Spinal cord (tissue), 10 donors: ENCODE measurements around the gene PC. TPM values are rescaled to one million over a fixed set of nuclear protein-coding genes. Genes with fewer than 3 reads are reported as not detected.

Experiments
- DNase-seq, 6 donors: peaks; one replicate each; pipeline versions ENCODE4 v3.0.0 to v3.0.0-alpha.2; 2013 to 2015; ENCODE audit warnings: low spot score in 6 of 6, low read depth in 4 of 6
- H3K27ac ChIP-seq: one replicate; pipeline ENCODE4 v1.5.1; 2013; ENCODE audit warnings: low read depth, low read length, control low read depth
- H3K27me3 ChIP-seq: one replicate; pipeline ENCODE4 v1.6.1; 2013; ENCODE audit warnings: low read length; ENCODE audit not compliant: control insufficient read depth, insufficient read depth
- H3K36me3 ChIP-seq: one replicate; pipeline ENCODE4 v1.6.1; 2013; ENCODE audit warnings: low read length; ENCODE audit not compliant: control insufficient read depth, insufficient read depth
- H3K4me1 ChIP-seq: one replicate; pipeline ENCODE4 v1.6.1; 2013; ENCODE audit warnings: low read length; ENCODE audit not compliant: control insufficient read depth, insufficient read depth
- H3K4me3 ChIP-seq: one replicate; pipeline ENCODE4 v1.5.1; 2013; ENCODE audit warnings: low read depth, low read length, control low read depth
- H3K9me3 ChIP-seq: one replicate; pipeline ENCODE4 v1.6.1; 2013; ENCODE audit warnings: low read length; ENCODE audit not compliant: control insufficient read depth, insufficient read depth
- WGBS: methylation state at CpG from one replicate; pipeline ENCODE4 v1.1.5; 2013; ENCODE audit warnings: missing lambda C conversion rate; ENCODE audit not compliant: insufficient coverage; 5-methylcytosine and 5-hydroxymethylcytosine counted together
- polyA plus RNA-seq, 2 donors: library from polyadenylated mRNA; unstranded; fragments of 120-200 nt; gene quantifications; one replicate each; pipeline ENCODE4 v1.2.1, GENCODE V29; 2013; ENCODE audit not compliant: insufficient read length in 2 of 2
- total RNA-seq, 2 donors: library from RNA; depleted of rRNA in 1 of 2; stranded (reverse); fragments of 120-200 nt in 1 of 2; fragments of >200 nt in 1 of 2; gene quantifications; one replicate each; pipeline versions ENCODE4 v1.2.3 to v1.2.4, GENCODE V29; 2013 to 2014
- donor health status: healthy.

PC gene
- total and polyA plus RNA-seq, 4 donors: 33.9 to 71.8 (median 54.5) TPM

- DNase-seq: peak; percentile 62 to 93 (median 66)
- peaks cover 13% of the 10 kb centered on the region for H3K36me3 ChIP-seq
- peak overlapping the region; percentile 92 for H3K27ac ChIP-seq
- H3K4me3 ChIP-seq: peak overlapping the region; percentile 21
- H3K4me1 ChIP-seq: peaks cover 93% of the 10 kb centered on the region
- 14% methylated on average over 26 of the region's 29 CpGs for WGBS
- H3K9me3 ChIP-seq: no peaks in the 10 kb centered on the region
- H3K27me3 ChIP-seq: no peaks in the 10 kb centered on the region
Observed at GRCh38 chr11:66883016-66883965, 74.9 kb downstream of the PC start.

DNA sequence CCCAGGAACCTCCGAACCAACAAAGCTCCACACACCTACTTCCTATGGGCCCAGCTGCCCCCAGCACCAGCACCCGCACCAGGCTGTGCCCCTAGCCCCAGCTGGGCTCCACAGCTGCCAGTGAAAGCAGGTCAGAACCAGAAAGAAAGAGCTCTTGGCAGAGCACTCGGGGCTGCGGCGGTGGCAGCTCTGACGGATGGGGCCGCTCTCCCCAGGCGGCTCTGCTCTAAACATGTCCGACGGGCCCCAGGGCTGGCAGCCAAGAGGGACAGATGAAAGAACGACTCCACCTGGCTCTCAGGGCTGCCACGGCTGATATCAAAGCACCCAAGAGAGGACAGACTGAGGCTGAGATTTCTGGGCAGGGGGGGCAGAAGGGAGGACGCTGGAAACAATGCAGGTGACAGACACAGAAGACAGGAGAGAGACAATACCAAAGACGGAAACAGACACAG is 75.6 kb downstream of the PC start:
- Histone ChIP-seq H3K27me3 (no peaks in the 10 kb centered on the region), H3K27ac (peak overlapping the region; percentile 92), H3K9me3 (no peaks in the 10 kb centered on the region), H3K4me3 (no peak overlapping the region), H3K36me3 (peaks cover 10% of the 10 kb centered on the region), H3K4me1 (peaks cover 91% of the 10 kb centered on the region)
- 16% methylated on average over 14 of the region's 14 CpGs for WGBS
- peak in 5 of 6 donors; percentile 53 to 92 (median 61) for DNase-seq

DNA sequence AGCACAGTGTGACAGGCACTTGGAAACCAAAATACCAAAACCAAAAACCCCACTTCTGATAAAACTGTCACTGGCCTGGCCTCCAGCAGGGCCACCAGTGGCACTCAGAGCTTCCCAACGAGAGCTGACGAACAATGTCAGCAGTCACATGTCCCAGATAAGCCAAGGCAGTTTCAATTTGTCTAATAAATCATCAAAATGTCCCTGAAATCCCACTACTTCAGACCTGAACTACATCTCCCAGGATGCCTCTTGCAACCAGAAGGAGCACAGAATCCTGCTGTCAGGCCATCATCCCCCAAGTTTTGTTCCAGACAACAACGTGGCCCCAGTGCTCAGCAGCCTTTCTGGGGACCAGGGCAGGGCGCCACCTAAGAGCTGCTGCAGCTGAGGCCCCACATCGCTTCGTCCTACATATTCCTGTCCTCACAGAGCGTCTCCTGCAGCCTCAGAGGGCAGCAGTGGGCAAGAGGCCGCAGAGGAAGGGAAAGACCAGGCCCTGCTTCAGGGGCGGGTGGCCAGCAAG is 76.2 kb downstream of the PC start:
- Histone ChIP-seq H3K27me3 (no peaks in the 10 kb centered on the region), H3K36me3 (peaks cover 9% of the 10 kb centered on the region), H3K4me1 (peaks cover 87% of the 10 kb centered on the region), H3K27ac (peak overlapping the region; percentile 92), H3K4me3 (no peak overlapping the region), H3K9me3 (no peaks in the 10 kb centered on the region)
- 53% methylated on average over 9 of the region's 9 CpGs for WGBS
- DNase-seq: peak in 2 of 6 donors; percentile 51 to 74

GRCh38 chr11:66881451-66881835 is 76.7 kb downstream of the PC start:
- Histone ChIP-seq H3K36me3 (peaks cover 9% of the 10 kb centered on the region), H3K27ac (peak overlapping the region; percentile 92), H3K27me3 (no peaks in the 10 kb centered on the region), H3K4me3 (no peak overlapping the region), H3K9me3 (no peaks in the 10 kb centered on the region), H3K4me1 (peaks cover 82% of the 10 kb centered on the region)
- 80% methylated on average over 9 of the region's 10 CpGs for WGBS
- no peak for DNase-seq

DNA sequence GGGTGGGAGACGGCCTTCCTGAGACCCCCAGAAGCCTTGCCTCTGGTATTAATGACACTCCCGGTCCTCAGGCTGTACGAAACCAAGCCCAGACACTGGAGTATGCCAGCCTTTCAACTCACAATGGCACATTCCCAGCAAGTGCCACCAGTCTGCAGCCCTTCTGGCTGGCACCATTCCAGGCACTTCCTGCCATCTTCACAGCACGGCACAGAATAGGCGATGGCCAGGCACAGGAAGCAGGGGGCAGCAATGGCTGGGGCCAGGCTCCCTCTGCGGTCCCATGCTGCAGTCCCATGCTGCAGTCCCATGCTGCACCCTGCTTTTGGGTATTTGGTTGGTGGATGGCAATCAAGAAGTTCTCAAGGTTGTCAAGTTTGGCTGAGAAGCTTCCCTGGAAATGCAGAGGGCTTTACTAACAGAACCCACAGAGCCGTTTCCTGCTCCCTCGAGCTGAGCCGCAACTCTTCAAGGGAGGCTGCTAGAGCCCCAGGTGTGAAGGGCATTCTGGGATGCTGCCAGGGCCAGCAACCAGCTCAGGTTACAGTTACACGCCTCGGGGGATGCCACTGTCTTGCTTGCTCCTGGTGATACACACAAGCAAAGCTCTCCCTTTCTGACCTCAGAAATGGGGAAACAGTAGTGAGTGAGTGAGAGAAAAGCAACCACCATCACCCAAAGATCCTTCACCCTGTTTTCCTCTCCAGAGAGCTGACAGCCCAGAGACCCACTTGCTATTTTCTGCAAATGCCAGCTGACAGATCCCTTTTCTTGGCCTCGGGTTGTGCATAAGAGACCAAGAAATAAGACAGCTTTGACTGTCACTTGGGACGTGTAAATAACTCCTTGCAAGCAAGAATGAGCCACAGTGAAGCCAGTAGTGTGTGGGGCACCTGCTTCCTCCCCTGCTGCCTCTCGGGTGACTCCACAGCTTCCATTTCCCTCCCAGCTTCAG is 77.4 kb downstream of the PC start:
- no peaks in the 10 kb centered on the region for H3K27me3 ChIP-seq
- peaks cover 77% of the 10 kb centered on the region for H3K4me1 ChIP-seq
- H3K9me3 ChIP-seq: no peaks in the 10 kb centered on the region
- peak; percentile 38 to 94 (median 65) for DNase-seq
- peak overlapping the region; percentile 92 for H3K27ac ChIP-seq
- peaks cover 7% of the 10 kb centered on the region for H3K36me3 ChIP-seq
- 45% methylated on average over 14 of the region's 14 CpGs for WGBS
- no peak overlapping the region for H3K4me3 ChIP-seq

- Histone ChIP-seq H3K36me3 (peaks cover 9% of the 10 kb centered on the region), H3K27ac (peak overlapping the region; percentile 71), H3K27me3 (no peaks in the 10 kb centered on the region), H3K9me3 (no peaks in the 10 kb centered on the region), H3K4me1 (peaks cover 78% of the 10 kb centered on the region), H3K4me3 (no peak overlapping the region)
- 86% methylated on average over 4 of the region's 8 CpGs for WGBS
- no peak for DNase-seq
Observed at GRCh38 chr11:66879999-66880398, 78.2 kb downstream of the PC start.

DNA sequence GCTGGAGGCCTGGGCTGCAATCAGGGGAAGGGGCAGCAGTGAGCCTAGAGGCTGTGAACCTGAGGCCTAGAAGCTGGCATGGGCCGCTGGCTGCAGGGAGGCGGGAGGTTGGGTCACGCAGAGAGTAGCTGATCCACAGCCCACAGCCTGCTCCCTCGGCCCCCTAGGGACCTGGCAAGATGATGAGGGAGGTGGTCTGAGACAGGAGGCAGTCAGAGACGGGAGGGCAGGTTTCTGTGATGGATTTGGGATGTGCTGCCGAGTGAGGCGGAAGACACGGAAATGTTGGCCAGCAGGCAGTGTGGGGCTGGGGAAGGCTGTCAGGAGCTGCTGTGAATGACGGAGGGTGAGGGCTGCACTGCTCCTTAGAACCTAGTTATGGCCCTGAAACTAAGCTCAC is 78.6 kb downstream of the PC start:
- no peaks in the 10 kb centered on the region for H3K9me3 ChIP-seq

GRCh38 chr11:66879000-66879399 is 79.2 kb downstream of the PC start:
- Histone ChIP-seq H3K4me1 (peaks cover 69% of the 10 kb centered on the region), H3K4me3 (no peak overlapping the region), H3K27ac (peak overlapping the region; percentile 71), H3K36me3 (peaks cover 9% of the 10 kb centered on the region), H3K27me3 (no peaks in the 10 kb centered on the region), H3K9me3 (no peaks in the 10 kb centered on the region)
- no peak for DNase-seq
- WGBS: 74% methylated on average over 5 of the region's 7 CpGs

More for the DNA sequence above, 78.6 kb downstream of the PC start:
- H3K4me1 ChIP-seq: peaks cover 74% of the 10 kb centered on the region
- H3K27ac ChIP-seq: peak overlapping the region; percentile 71
- H3K4me3 ChIP-seq: no peak overlapping the region
- DNase-seq: peak in 1 of 6 donors; percentile 39
- WGBS: 53% methylated on average over 9 of the region's 9 CpGs
- peaks cover 9% of the 10 kb centered on the region for H3K36me3 ChIP-seq
- H3K27me3 ChIP-seq: no peaks in the 10 kb centered on the region

- peaks cover 9% of the 10 kb centered on the region for H3K36me3 ChIP-seq
- no peaks in the 10 kb centered on the region for H3K27me3 ChIP-seq
- no peaks in the 10 kb centered on the region for H3K9me3 ChIP-seq
- H3K4me1 ChIP-seq: peaks cover 63% of the 10 kb centered on the region
- DNase-seq: peak in 1 of 6 donors; percentile 40
- 64% methylated on average over 9 of the region's 12 CpGs for WGBS
- no peak overlapping the region for H3K4me3 ChIP-seq
- H3K27ac ChIP-seq: peak overlapping the region; percentile 15
Observed at GRCh38 chr11:66878474-66878873, 79.7 kb downstream of the PC start.
